ENCODE data around the gene ZNF14.

DNA sequence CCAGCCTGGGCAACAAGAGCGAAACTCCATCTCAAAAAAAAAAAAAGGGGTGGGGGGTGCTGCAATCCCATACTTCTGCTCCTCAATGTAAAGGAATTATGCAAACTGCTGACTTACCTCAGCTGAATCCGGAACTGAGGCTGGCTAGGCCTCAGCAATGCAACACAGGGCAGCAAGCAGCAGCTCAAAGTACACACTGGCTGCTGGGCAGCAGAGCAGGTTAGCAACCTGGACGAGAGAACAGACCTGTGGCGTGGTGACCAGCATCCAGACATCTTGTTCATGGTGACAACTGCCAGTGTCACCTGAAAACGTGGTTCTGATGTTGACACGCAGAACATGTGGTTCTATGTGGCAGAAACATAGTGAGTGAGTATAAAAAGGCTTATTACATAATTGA, 28.1 kb downstream of the ZNF14 start:
- TF ChIP-seq NFE2L2 (IDR thresholded peaks at IDR 0.05; ENCODE audit: low read depth, low read length): no peak
- no peak for TF ChIP-seq BHLHE40 (IDR thresholded peaks at IDR 0.05; ENCODE audit: low read depth, low read length)
- TF ChIP-seq, protein P1, sequence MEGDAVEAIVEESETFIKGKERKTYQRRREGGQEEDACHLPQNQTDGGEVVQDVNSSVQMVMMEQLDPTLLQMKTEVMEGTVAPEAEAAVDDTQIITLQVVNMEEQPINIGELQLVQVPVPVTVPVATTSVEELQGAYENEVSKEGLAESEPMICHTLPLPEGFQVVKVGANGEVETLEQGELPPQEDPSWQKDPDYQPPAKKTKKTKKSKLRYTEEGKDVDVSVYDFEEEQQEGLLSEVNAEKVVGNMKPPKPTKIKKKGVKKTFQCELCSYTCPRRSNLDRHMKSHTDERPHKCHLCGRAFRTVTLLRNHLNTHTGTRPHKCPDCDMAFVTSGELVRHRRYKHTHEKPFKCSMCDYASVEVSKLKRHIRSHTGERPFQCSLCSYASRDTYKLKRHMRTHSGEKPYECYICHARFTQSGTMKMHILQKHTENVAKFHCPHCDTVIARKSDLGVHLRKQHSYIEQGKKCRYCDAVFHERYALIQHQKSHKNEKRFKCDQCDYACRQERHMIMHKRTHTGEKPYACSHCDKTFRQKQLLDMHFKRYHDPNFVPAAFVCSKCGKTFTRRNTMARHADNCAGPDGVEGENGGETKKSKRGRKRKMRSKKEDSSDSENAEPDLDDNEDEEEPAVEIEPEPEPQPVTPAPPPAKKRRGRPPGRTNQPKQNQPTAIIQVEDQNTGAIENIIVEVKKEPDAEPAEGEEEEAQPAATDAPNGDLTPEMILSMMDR (conservative IDR thresholded peaks at IDR 0.05; ENCODE audit: low read depth, low read length): no peak
- no peak for TF ChIP-seq POLR2A (IDR thresholded peaks at IDR 0.05; ENCODE audit: low read depth, low read length)
- TF ChIP-seq, protein P2, sequence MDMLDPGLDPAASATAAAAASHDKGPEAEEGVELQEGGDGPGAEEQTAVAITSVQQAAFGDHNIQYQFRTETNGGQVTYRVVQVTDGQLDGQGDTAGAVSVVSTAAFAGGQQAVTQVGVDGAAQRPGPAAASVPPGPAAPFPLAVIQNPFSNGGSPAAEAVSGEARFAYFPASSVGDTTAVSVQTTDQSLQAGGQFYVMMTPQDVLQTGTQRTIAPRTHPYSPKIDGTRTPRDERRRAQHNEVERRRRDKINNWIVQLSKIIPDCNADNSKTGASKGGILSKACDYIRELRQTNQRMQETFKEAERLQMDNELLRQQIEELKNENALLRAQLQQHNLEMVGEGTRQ (IDR thresholded peaks at IDR 0.05; ENCODE audit: low read depth, low read length): no peak
- no peak for TF ChIP-seq RCOR1 (IDR thresholded peaks at IDR 0.05; ENCODE audit: insufficient replicate concordance, low read length)
- no peak for TF ChIP-seq RAD21 (IDR thresholded peaks at IDR 0.05; ENCODE audit: low read length)
- TF ChIP-seq RFX5 (IDR thresholded peaks at IDR 0.05; ENCODE audit: low read depth, low read length): no peak
- TF ChIP-seq MAFK (IDR thresholded peaks at IDR 0.05; ENCODE audit: low read depth, low read length): no peak
- TF ChIP-seq, protein P3, sequence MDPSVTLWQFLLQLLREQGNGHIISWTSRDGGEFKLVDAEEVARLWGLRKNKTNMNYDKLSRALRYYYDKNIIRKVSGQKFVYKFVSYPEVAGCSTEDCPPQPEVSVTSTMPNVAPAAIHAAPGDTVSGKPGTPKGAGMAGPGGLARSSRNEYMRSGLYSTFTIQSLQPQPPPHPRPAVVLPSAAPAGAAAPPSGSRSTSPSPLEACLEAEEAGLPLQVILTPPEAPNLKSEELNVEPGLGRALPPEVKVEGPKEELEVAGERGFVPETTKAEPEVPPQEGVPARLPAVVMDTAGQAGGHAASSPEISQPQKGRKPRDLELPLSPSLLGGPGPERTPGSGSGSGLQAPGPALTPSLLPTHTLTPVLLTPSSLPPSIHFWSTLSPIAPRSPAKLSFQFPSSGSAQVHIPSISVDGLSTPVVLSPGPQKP (IDR thresholded peaks at IDR 0.05; ENCODE audit: borderline replicate concordance, low read depth, low read length): no peak
- TF ChIP-seq MAZ (IDR thresholded peaks at IDR 0.05; ENCODE audit: borderline replicate concordance, low read depth, low read length): no peak
- no peak for TF ChIP-seq SMC3 (IDR thresholded peaks at IDR 0.05; ENCODE audit: low read depth, low read length)
- TF ChIP-seq CEBPB (IDR thresholded peaks at IDR 0.05; ENCODE audit: low read depth, low read length): no peak
- TF ChIP-seq CHD1 (IDR thresholded peaks at IDR 0.05; ENCODE audit: low read depth, low read length): no peak
